Adrenal gland (tissue), 12 donors: ENCODE measurements around the gene STARD7. TPM values are rescaled to one million over a fixed set of nuclear protein-coding genes. Genes with fewer than 3 reads are reported as not detected.

Experiments
- DNase-seq, 7 donors: peaks; one replicate each; pipeline ENCODE4 v3.0.0-alpha.2; 2019 to 2020
- H3K27ac ChIP-seq, 5 donors: fragments of 200-600 bp; sonication (generic) in 4 of 5; 1 replicate in 3 of 5; 2 replicates in 2 of 5; pipeline versions ENCODE4 v1.5.1 to v1.8.0; 2016 to 2020; ENCODE audit warnings: mild to moderate bottlenecking in 1 of 5
- H3K27me3 ChIP-seq: fragments of 200-600 bp; 2 replicates; pipeline ENCODE4 v1.8.0; 2021
- H3K36me3 ChIP-seq, 2 donors: fragments of 200-600 bp; replicated peaks in 1 of 2; 1 replicate in 1 of 2; 2 replicates in 1 of 2; pipeline versions ENCODE4 v1.5.1 to v1.8.0; 2018 to 2022
- H3K4me1 ChIP-seq, 2 donors: fragments of 200-600 bp; replicated peaks in 1 of 2; 1 replicate in 1 of 2; 2 replicates in 1 of 2; pipeline versions ENCODE4 v1.5.1 to v1.8.0; 2018 to 2021
- H3K4me3 ChIP-seq, 4 donors: fragments of 200-600 bp; sonication (generic) in 3 of 4; one replicate each; pipeline ENCODE4 v1.5.1; 2016 to 2018
- H3K9me3 ChIP-seq, 3 donors: fragments of 200-600 bp; sonication (generic) in 1 of 3; replicated peaks in 1 of 3; 1 replicate in 2 of 3; 2 replicates in 1 of 3; pipeline versions ENCODE4 v1.5.1 to v1.8.0; 2016 to 2021
- CTCF ChIP-seq, 6 experiments: fragments of 450-650 bp in 4 of 6; fragments of 200-600 bp in 2 of 6; sonication (generic) in 1 of 6; IDR thresholded peaks; 1 replicate in 5 of 6; 2 replicates in 1 of 6; pipeline versions ENCODE4 v1.5.1 to v1.8.0; 2016 to 2021; ENCODE audit warnings: antibody characterized with exemption in 6 of 6, mild to moderate bottlenecking in 2 of 6, moderate library complexity in 1 of 6
- POLR2A ChIP-seq, 2 donors: fragments of 450-650 bp; IDR thresholded peaks; one replicate each; pipeline ENCODE4 v1.6.1; 2017; ENCODE audit warnings: antibody characterized with exemption in 2 of 2, mild to moderate bottlenecking in 2 of 2, moderate library complexity in 1 of 2
- WGBS, 4 donors: extraction: QIAGEN DNeasy Blood & Tissue Kit in 2 of 4; methylation state at CpG; one replicate each; pipeline versions ENCODE4 v1.1.5 to v1.1.7; 2013 to 2017; 5-methylcytosine and 5-hydroxymethylcytosine counted together
- intact Hi-C, 2 donors: fragments of 100-400 bp; cut with DNase I; formaldehyde crosslinking; loops; one replicate each; pipeline versions ENCODE4 v1.14.1 to v1.15.0; 2022 to 2023
- polyA plus RNA-seq, 3 donors: library from polyadenylated mRNA; stranded (reverse); fragments of 200-250 nt in 2 of 3; fragments of 350-450 nt in 1 of 3; fragmentation: Illumina TruSeq in 1 of 3; extraction: RNeasy Lipid Tissue Mini Kit (QIAGEN cat#74804) in 1 of 3; gene quantifications; one replicate each; pipeline ENCODE4 v1.2.3, GENCODE V29; 2013 to 2014
- total RNA-seq, 9 donors: library from RNA; depleted of rRNA in 4 of 9; stranded (reverse); fragments of >200 nt in 4 of 9; fragments of 120-200 nt in 1 of 9; fragmentation: NEBNext Ultra II Directional in 1 of 9; extraction: Animal tissue kit (Norgen Biotek cat#: 25700) in 1 of 9; gene quantifications; one replicate each; pipeline versions ENCODE4 v1.1.0 to v1.2.4, GENCODE V29; 2013 to 2023
- donor health status: healthy with polysubstance abuse.
- donor health status: Bipolar disorder and iron deficiency.
- donor health status: DM: yes; HTN: yes; CAD: no.
- donor health status: DM: no; HTN: no; CAD: no.
- donor health status: DM: no; HTN: no; CAD: no.
- donor health status: DM: yes; HTN: yes; CAD: no.

Gene STARD7
- total and polyA plus RNA-seq, 12 donors, result 37.8 to 209 (median 160) TPM

- DNase-seq, result peak in 1 of 7 donors; percentile 34
- H3K27me3 ChIP-seq, result no peaks in the 10 kb centered on the region
- H3K4me1 ChIP-seq, result peaks cover 16 to 48% of the 10 kb centered on the region in 2 donors
- no peak overlapping the region for H3K4me3 ChIP-seq
- 64 to 95% (median 71%) methylated on average over 3 of the region's 3 CpGs for WGBS, 4 donors
- H3K9me3 ChIP-seq, result no peaks in the 10 kb centered on the region
- intact Hi-C loops, result loop anchor here in 1 of 2 donors (5.0 kb wide), 1 partner anchor 35 kb away; no protein-coding TSS in a partner anchor
- no peak for TF ChIP-seq CTCF (IDR thresholded peaks at IDR 0.05)
- no peak for TF ChIP-seq POLR2A (IDR thresholded peaks at IDR 0.05)
- H3K36me3 ChIP-seq, result no peaks in the 10 kb centered on the region
- H3K27ac ChIP-seq, result peak overlapping the region in 1 of 5 donors; percentile 81
Measured at GRCh38 chr2:96247009-96247408, 38.4 kb upstream of the STARD7 start.

- Histone ChIP-seq H3K9me3 (no peaks in the 10 kb centered on the region), H3K4me3 (no peak overlapping the region), H3K36me3 (no peaks in the 10 kb centered on the region), H3K4me1 (peaks cover 7 to 45% of the 10 kb centered on the region in 2 donors), H3K27ac (peak overlapping the region in 2 of 5 donors; percentile 4 to 81), H3K27me3 (no peaks in the 10 kb centered on the region)
- WGBS, 4 donors, result 70 to 77% (median 76%) methylated on average over 8 of the region's 8 CpGs
- intact Hi-C loops, result loop anchor here in 1 of 2 donors (5.0 kb wide), 1 partner anchor 33 kb away; no protein-coding TSS in a partner anchor
- DNase-seq, result peak in 4 of 7 donors; percentile 48 to 66 (median 63)
- TF ChIP-seq CTCF (IDR thresholded peaks at IDR 0.05) (no peak), POLR2A (IDR thresholded peaks at IDR 0.05) (no peak)
Measured at GRCh38 chr2:96245609-96246390, 37.2 kb upstream of the STARD7 start.

GRCh38 chr2:96243843-96244242 lies 35.2 kb upstream of the STARD7 start:
- TF ChIP-seq POLR2A (IDR thresholded peaks at IDR 0.05), result no peak
- TF ChIP-seq CTCF (IDR thresholded peaks at IDR 0.05), result no peak
- 84 to 94% (median 90%) methylated on average over 5 of the region's 5 CpGs for whole genome bisulfite sequencing, 4 donors
- intact Hi-C loops, result no loop called here

GRCh38 chr2:96241900-96242611 lies 33.4 kb upstream of the STARD7 start:
- no peaks in the 10 kb centered on the region for H3K27me3 ChIP-seq
- 57 to 69% (median 65%) methylated on average over 5 of the region's 5 CpGs for WGBS, 4 donors
- intact Hi-C loops, result no loop called here
- H3K9me3 ChIP-seq, result no peaks in the 10 kb centered on the region
- no peak overlapping the region for H3K4me3 ChIP-seq
- no peak for TF ChIP-seq CTCF (IDR thresholded peaks at IDR 0.05)
- TF ChIP-seq POLR2A (IDR thresholded peaks at IDR 0.05), result no peak
- H3K36me3 ChIP-seq, result no peaks in the 10 kb centered on the region
- peak in 6 of 7 donors; percentile 67 to 84 (median 74) for DNase-seq
- H3K4me1 ChIP-seq, result peaks cover 0 to 31% of the 10 kb centered on the region in 2 donors
- peak overlapping the region; percentile 47 to 84 (median 69) for H3K27ac ChIP-seq

More at GRCh38 chr2:96243843-96244242, 35.2 kb upstream of the STARD7 start:
- no peaks in the 10 kb centered on the region for H3K9me3 ChIP-seq
- H3K4me1 ChIP-seq, result peaks cover 0 to 36% of the 10 kb centered on the region in 2 donors
- H3K27ac ChIP-seq, result no peak overlapping the region
- H3K36me3 ChIP-seq, result no peaks in the 10 kb centered on the region
- no peak overlapping the region for H3K4me3 ChIP-seq
- no peaks in the 10 kb centered on the region for H3K27me3 ChIP-seq
- no peak for DNase-seq
